ENCODE measurements around the gene FGF5. TPM values are rescaled to one million over a fixed set of nuclear protein-coding genes. Genes with fewer than 3 reads are reported as not detected.
"Not testable (repeated sequence)": the region's sequence is repeated elsewhere in the genome, so short reads cannot be mapped to it uniquely, and the experiment has no call there.

Gene FGF5
- total RNA-seq, 1 experiment from 2014 or later, result 2.6 TPM

- ATAC-seq, result no peak
- BruUV-seq (replicated peaks), result no TSS peak
- H3K9ac ChIP-seq (ENCODE audit: low read length), result no peak overlapping the region
- no peaks in the 10 kb centered on the region for H4K20me1 ChIP-seq (ENCODE audit: low read length)
- DNase-seq, result no peak
- no peak overlapping the region for H3K4me2 ChIP-seq (ENCODE audit: low read length)
- H3K4me1 ChIP-seq (ENCODE audit: insufficient read depth, low read length), result peaks cover 50% of the 10 kb centered on the region
- POLR2A ChIA-PET (ENCODE audit: unreplicated experiment), result no interaction called here
- CTCF ChIA-PET, result no interaction called here
- TF ChIP-seq EZH2 (IDR thresholded peaks at IDR 0.05; ENCODE audit: low read length, unreplicated experiment) (no peak), EZH2phosphoT487 (IDR thresholded peaks at IDR 0.05; ENCODE audit: borderline replicate concordance, low read length) (no peak), CTCF (conservative IDR thresholded peaks at IDR 0.05; ENCODE audit: low read depth, low read length) (no peak)
- no peaks in the 10 kb centered on the region for H3K9me2 ChIP-seq (replicated peaks; ENCODE audit: low read length)
- no peaks in the 10 kb centered on the region for H3F3A ChIP-seq (ENCODE audit: low read length, unreplicated experiment)
- intact Hi-C loops (cut with micrococcal nuclease), result loop anchor here (10.0 kb wide), 1 partner anchor 287 kb away; no protein-coding TSS in a partner anchor
- H3K27ac ChIP-seq (ENCODE audit: low read length), result no peak overlapping the region
- no peaks in the 10 kb centered on the region for H3K27me3 ChIP-seq (ENCODE audit: low read length)
- no peak overlapping the region for H2AFZ ChIP-seq (ENCODE audit: low read length)
- no peak overlapping the region for H3K4me3 ChIP-seq (ENCODE audit: low read length)
- H3K9me3 ChIP-seq (ENCODE audit: low read length), result no peaks in the 10 kb centered on the region
- H3K36me3 ChIP-seq (ENCODE audit: low read depth, low read length), result no peaks in the 10 kb centered on the region
- H3K79me2 ChIP-seq (ENCODE audit: low read length), result no peaks in the 10 kb centered on the region
Measured at GRCh38 chr4:80312124-80312523, 45.7 kb downstream of the FGF5 start.

GRCh38 chr4:80313627-80314026 is 47.2 kb downstream of the FGF5 start:
- CTCF ChIA-PET, result no interaction called here
- DNase-seq (no peak), ATAC-seq (no peak)
- no TSS peak for BruUV-seq (replicated peaks)
- H3K27ac ChIP-seq (ENCODE audit: low read length), result no peak overlapping the region
- H3K9ac ChIP-seq (ENCODE audit: low read length), result no peak overlapping the region
- no peak overlapping the region for H3K4me3 ChIP-seq (ENCODE audit: low read length)
- peaks cover 36% of the 10 kb centered on the region for H3K4me1 ChIP-seq (ENCODE audit: insufficient read depth, low read length)
- no peaks in the 10 kb centered on the region for H3F3A ChIP-seq (ENCODE audit: low read length, unreplicated experiment)
- no peaks in the 10 kb centered on the region for H3K9me2 ChIP-seq (replicated peaks; ENCODE audit: low read length)
- H2AFZ ChIP-seq (ENCODE audit: low read length), result no peak overlapping the region
- H4K20me1 ChIP-seq (ENCODE audit: low read length), result no peaks in the 10 kb centered on the region
- H3K79me2 ChIP-seq (ENCODE audit: low read length), result no peaks in the 10 kb centered on the region
- H3K27me3 ChIP-seq (ENCODE audit: low read length), result no peaks in the 10 kb centered on the region
- H3K4me2 ChIP-seq (ENCODE audit: low read length), result no peak overlapping the region
- TF ChIP-seq CTCF (conservative IDR thresholded peaks at IDR 0.05; ENCODE audit: low read depth, low read length), result no peak
- POLR2A ChIA-PET (ENCODE audit: unreplicated experiment), result no interaction called here
- no peaks in the 10 kb centered on the region for H3K9me3 ChIP-seq (ENCODE audit: low read length)
- H3K36me3 ChIP-seq (ENCODE audit: low read depth, low read length), result no peaks in the 10 kb centered on the region
- intact Hi-C loops (cut with micrococcal nuclease), result loop anchor here (10.0 kb wide), 1 partner anchor 289 kb away; no protein-coding TSS in a partner anchor

GRCh38 chr4:80315848-80316247 is 49.4 kb downstream of the FGF5 start:
- H3K4me1 ChIP-seq (ENCODE audit: insufficient read depth, low read length), result peaks cover 22% of the 10 kb centered on the region
- H2AFZ ChIP-seq (ENCODE audit: low read length); H3K9me3 ChIP-seq (ENCODE audit: low read length); H3K36me3 ChIP-seq (ENCODE audit: low read depth, low read length); H3K4me2 ChIP-seq (ENCODE audit: low read length); H3K79me2 ChIP-seq (ENCODE audit: low read length); CTCF ChIA-PET; H3K27ac ChIP-seq (ENCODE audit: low read length); H3K9me2 ChIP-seq (replicated peaks; ENCODE audit: low read length); POLR2A ChIA-PET (ENCODE audit: unreplicated experiment); H3F3A ChIP-seq (ENCODE audit: low read length, unreplicated experiment); H4K20me1 ChIP-seq (ENCODE audit: low read length); H3K27me3 ChIP-seq (ENCODE audit: low read length); H3K9ac ChIP-seq (ENCODE audit: low read length); H3K4me3 ChIP-seq (ENCODE audit: low read length); BruUV-seq (replicated peaks): not testable (repeated sequence)
- peak; percentile 80 for DNase-seq
- ATAC-seq, result peak; percentile 80
- intact Hi-C loops (cut with micrococcal nuclease), result loop anchor here (10.0 kb wide), 1 partner anchor 291 kb away; no protein-coding TSS in a partner anchor
